Stomach (tissue), 4 donors: ENCODE results near the gene RBP4.

Source experiments
- CTCF ChIP-seq, 7 experiments: fragments of 450-650 bp in 4 of 7; fragments of 200-600 bp in 3 of 7; sonication (generic) in 3 of 7; IDR thresholded peaks; one replicate each; pipeline ENCODE4 v1.5.1; 2016 to 2019; ENCODE audit warnings: antibody characterized with exemption in 7 of 7, control low read depth in 2 of 7, mild to moderate bottlenecking in 1 of 7
- EP300 ChIP-seq: sonication (generic); formaldehyde crosslinking; IDR thresholded peaks from one replicate; pipeline ENCODE4 v1.6.1; 2017; ENCODE audit warnings: antibody characterized with exemption
- POLR2A ChIP-seq, 4 donors: fragments of 450-650 bp; IDR thresholded peaks; one replicate each; pipeline ENCODE4 v1.6.1; 2016; ENCODE audit warnings: antibody characterized with exemption in 4 of 4, control low read depth in 2 of 4, mild to moderate bottlenecking in 1 of 4, moderate library complexity in 1 of 4
- POLR2AphosphoS5 ChIP-seq, 3 donors: sonication (generic); formaldehyde crosslinking; IDR thresholded peaks; one replicate each; pipeline ENCODE4 v1.6.1; 2016; ENCODE audit warnings: antibody characterized with exemption in 3 of 3

- TF ChIP-seq POLR2A (IDR thresholded peaks at IDR 0.05), result no peak
- no peak for TF ChIP-seq POLR2AphosphoS5 (IDR thresholded peaks at IDR 0.05)
- TF ChIP-seq EP300, result no peak
- TF ChIP-seq CTCF (IDR thresholded peaks at IDR 0.05), result no peak
Observed at GRCh38 chr10:93573051-93573909, 27.8 kb downstream of the RBP4 start.
